H1 (cell line): Measurements from ENCODE around the gene KIAA1671. TPM values are rescaled to one million over a fixed set of nuclear protein-coding genes. Genes with fewer than 3 reads are reported as not detected.

Source experiments
- JUND ChIP-seq: IDR thresholded peaks from 2 replicates; pipeline ENCODE4 v1.6.1; 2011; ENCODE audit warnings: mild to moderate bottlenecking, improper control_type of control experiment, low read length
- RXRA ChIP-seq: IDR thresholded peaks from 2 replicates; pipeline ENCODE4 v1.6.1; 2011; ENCODE audit warnings: low read depth, mild to moderate bottlenecking, low read length, moderate library complexity; ENCODE audit not compliant: insufficient read depth
- SP1 ChIP-seq: IDR thresholded peaks from 2 replicates; pipeline ENCODE4 v1.6.1; 2011; ENCODE audit warnings: low read depth, low read length
- polyA plus RNA-seq, 7 experiments: library from polyadenylated mRNA; depleted of rRNA in 3 of 7; stranded (reverse) in 5 of 7; unstranded in 2 of 7; fragments of >200 nt in 5 of 7; fragments of 200-250 nt in 2 of 7; gene quantifications; 1 replicate in 5 of 7; 2 replicates in 1 of 7; 4 replicates in 1 of 7; pipeline versions ENCODE4 v1.2.1 to v1.2.3, GENCODE V29; 2011 to 2013; ENCODE audit warnings: missing spikeins in 2 of 7, mixed read lengths in 2 of 7
- total RNA-seq: library from RNA; stranded (reverse); fragmentation: NEBNext Ultra II Directional; extraction: Animal tissue kit (Norgen Biotek cat#: 25700); gene quantifications from 2 replicates; pipeline ENCODE4 v1.2.1, GENCODE V29; 2021
- TF ChIP-seq, protein P1 (sequence below): fragments of 300-600 bp; sonication (generic); IDR thresholded peaks from 2 replicates; pipeline ENCODE4 v1.7.1; 2012; ENCODE audit warnings: low read length, moderate library complexity, mild to moderate bottlenecking, inconsistent platforms; ENCODE audit not compliant: insufficient replicate concordance
- TF ChIP-seq, protein P2 (sequence below), 3 experiments: IDR thresholded peaks; 1 replicate in 2 of 3; 2 replicates in 1 of 3; pipeline versions ENCODE4 v1.5.1 to v1.6.1; 2011; ENCODE audit warnings: low read length in 3 of 3, mild to moderate bottlenecking in 3 of 3, inconsistent platforms in 2 of 3, low read depth in 1 of 3, moderate library complexity in 1 of 3; ENCODE audit not compliant: insufficient read depth in 1 of 3; ENCODE audit errors: control extremely low read depth in 1 of 3
- TF ChIP-seq, protein P3 (sequence below): IDR thresholded peaks from 2 replicates; pipeline ENCODE4 v1.6.1; 2012; ENCODE audit warnings: low read length, inconsistent platforms

The KIAA1671 gene
- total and polyA plus RNA-seq, 2 of the 8 experiments (the other 6 are each of a cell fraction or from before 2014, with no cell fraction given) = 6.4 to 23.9 TPM

DNA sequence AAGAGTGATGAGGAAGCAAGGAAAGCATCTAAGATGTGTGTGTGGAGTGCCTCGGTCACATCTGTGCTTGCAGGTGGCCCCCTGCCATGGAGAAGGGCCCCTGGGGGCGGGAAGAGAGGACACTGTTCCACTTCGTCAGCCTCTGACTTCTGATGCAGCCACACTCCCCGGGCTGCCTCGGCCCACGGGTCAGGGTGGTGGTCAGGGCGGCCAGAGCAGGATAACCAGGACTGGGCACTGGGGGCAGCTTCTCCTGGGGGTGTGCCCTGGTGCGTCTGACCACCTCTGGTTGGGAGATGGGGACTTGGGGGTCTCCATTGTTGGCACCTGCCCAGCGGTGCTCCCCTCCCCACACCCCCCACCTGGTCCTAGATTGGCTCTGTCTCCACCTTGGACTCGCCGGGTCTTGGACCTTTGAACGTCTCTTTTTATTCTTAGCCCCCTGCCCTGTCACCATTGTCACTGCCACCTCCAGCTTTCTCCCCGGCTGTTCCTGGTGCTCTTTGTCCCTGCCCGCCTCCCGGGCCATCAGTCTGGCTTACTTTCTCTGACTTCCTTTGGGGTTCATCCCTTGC lies 114.4 kb downstream of the KIAA1671 start (continued):
- TF ChIP-seq, protein P1, sequence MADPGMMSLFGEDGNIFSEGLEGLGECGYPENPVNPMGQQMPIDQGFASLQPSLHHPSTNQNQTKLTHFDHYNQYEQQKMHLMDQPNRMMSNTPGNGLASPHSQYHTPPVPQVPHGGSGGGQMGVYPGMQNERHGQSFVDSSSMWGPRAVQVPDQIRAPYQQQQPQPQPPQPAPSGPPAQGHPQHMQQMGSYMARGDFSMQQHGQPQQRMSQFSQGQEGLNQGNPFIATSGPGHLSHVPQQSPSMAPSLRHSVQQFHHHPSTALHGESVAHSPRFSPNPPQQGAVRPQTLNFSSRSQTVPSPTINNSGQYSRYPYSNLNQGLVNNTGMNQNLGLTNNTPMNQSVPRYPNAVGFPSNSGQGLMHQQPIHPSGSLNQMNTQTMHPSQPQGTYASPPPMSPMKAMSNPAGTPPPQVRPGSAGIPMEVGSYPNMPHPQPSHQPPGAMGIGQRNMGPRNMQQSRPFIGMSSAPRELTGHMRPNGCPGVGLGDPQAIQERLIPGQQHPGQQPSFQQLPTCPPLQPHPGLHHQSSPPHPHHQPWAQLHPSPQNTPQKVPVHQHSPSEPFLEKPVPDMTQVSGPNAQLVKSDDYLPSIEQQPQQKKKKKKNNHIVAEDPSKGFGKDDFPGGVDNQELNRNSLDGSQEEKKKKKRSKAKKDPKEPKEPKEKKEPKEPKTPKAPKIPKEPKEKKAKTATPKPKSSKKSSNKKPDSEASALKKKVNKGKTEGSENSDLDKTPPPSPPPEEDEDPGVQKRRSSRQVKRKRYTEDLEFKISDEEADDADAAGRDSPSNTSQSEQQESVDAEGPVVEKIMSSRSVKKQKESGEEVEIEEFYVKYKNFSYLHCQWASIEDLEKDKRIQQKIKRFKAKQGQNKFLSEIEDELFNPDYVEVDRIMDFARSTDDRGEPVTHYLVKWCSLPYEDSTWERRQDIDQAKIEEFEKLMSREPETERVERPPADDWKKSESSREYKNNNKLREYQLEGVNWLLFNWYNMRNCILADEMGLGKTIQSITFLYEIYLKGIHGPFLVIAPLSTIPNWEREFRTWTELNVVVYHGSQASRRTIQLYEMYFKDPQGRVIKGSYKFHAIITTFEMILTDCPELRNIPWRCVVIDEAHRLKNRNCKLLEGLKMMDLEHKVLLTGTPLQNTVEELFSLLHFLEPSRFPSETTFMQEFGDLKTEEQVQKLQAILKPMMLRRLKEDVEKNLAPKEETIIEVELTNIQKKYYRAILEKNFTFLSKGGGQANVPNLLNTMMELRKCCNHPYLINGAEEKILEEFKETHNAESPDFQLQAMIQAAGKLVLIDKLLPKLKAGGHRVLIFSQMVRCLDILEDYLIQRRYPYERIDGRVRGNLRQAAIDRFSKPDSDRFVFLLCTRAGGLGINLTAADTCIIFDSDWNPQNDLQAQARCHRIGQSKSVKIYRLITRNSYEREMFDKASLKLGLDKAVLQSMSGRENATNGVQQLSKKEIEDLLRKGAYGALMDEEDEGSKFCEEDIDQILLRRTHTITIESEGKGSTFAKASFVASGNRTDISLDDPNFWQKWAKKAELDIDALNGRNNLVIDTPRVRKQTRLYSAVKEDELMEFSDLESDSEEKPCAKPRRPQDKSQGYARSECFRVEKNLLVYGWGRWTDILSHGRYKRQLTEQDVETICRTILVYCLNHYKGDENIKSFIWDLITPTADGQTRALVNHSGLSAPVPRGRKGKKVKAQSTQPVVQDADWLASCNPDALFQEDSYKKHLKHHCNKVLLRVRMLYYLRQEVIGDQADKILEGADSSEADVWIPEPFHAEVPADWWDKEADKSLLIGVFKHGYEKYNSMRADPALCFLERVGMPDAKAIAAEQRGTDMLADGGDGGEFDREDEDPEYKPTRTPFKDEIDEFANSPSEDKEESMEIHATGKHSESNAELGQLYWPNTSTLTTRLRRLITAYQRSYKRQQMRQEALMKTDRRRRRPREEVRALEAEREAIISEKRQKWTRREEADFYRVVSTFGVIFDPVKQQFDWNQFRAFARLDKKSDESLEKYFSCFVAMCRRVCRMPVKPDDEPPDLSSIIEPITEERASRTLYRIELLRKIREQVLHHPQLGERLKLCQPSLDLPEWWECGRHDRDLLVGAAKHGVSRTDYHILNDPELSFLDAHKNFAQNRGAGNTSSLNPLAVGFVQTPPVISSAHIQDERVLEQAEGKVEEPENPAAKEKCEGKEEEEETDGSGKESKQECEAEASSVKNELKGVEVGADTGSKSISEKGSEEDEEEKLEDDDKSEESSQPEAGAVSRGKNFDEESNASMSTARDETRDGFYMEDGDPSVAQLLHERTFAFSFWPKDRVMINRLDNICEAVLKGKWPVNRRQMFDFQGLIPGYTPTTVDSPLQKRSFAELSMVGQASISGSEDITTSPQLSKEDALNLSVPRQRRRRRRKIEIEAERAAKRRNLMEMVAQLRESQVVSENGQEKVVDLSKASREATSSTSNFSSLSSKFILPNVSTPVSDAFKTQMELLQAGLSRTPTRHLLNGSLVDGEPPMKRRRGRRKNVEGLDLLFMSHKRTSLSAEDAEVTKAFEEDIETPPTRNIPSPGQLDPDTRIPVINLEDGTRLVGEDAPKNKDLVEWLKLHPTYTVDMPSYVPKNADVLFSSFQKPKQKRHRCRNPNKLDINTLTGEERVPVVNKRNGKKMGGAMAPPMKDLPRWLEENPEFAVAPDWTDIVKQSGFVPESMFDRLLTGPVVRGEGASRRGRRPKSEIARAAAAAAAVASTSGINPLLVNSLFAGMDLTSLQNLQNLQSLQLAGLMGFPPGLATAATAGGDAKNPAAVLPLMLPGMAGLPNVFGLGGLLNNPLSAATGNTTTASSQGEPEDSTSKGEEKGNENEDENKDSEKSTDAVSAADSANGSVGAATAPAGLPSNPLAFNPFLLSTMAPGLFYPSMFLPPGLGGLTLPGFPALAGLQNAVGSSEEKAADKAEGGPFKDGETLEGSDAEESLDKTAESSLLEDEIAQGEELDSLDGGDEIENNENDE = no peak
- TF ChIP-seq, protein P2, sequence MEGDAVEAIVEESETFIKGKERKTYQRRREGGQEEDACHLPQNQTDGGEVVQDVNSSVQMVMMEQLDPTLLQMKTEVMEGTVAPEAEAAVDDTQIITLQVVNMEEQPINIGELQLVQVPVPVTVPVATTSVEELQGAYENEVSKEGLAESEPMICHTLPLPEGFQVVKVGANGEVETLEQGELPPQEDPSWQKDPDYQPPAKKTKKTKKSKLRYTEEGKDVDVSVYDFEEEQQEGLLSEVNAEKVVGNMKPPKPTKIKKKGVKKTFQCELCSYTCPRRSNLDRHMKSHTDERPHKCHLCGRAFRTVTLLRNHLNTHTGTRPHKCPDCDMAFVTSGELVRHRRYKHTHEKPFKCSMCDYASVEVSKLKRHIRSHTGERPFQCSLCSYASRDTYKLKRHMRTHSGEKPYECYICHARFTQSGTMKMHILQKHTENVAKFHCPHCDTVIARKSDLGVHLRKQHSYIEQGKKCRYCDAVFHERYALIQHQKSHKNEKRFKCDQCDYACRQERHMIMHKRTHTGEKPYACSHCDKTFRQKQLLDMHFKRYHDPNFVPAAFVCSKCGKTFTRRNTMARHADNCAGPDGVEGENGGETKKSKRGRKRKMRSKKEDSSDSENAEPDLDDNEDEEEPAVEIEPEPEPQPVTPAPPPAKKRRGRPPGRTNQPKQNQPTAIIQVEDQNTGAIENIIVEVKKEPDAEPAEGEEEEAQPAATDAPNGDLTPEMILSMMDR (IDR thresholded peaks at IDR 0.05; ENCODE audit: control extremely low read depth in 1 of 3, insufficient read depth in 1 of 3, low read depth in 1 of 3, low read length in 3 of 3) = no peak
- TF ChIP-seq, protein P3, sequence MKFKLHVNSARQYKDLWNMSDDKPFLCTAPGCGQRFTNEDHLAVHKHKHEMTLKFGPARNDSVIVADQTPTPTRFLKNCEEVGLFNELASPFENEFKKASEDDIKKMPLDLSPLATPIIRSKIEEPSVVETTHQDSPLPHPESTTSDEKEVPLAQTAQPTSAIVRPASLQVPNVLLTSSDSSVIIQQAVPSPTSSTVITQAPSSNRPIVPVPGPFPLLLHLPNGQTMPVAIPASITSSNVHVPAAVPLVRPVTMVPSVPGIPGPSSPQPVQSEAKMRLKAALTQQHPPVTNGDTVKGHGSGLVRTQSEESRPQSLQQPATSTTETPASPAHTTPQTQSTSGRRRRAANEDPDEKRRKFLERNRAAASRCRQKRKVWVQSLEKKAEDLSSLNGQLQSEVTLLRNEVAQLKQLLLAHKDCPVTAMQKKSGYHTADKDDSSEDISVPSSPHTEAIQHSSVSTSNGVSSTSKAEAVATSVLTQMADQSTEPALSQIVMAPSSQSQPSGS = no peak
- TF ChIP-seq RXRA (no peak), SP1 (no peak), JUND (no peak)
